Liver (tissue), 9 donors: ENCODE measurements around the gene PFDN4. TPM values are rescaled to one million over a fixed set of nuclear protein-coding genes. Genes with fewer than 3 reads are reported as not detected.

Experiments
- DNase-seq: peaks from one replicate; pipeline ENCODE4 v3.0.0-alpha.2; 2017; ENCODE audit warnings: low spot score
- H3K27ac ChIP-seq, 2 donors: one replicate each; pipeline ENCODE4 v1.7.0; 2013; ENCODE audit warnings: inconsistent platforms in 2 of 2, low read length in 2 of 2, control low read depth in 1 of 2, low read depth in 1 of 2, mild to moderate bottlenecking in 1 of 2
- H3K27me3 ChIP-seq, 4 donors: one replicate each; pipeline versions ENCODE4 v1.6.1 to v1.7.0; 2013; ENCODE audit warnings: low read length in 3 of 4, inconsistent platforms in 1 of 4, mild to moderate bottlenecking in 1 of 4, moderate library complexity in 1 of 4; ENCODE audit not compliant: control insufficient read depth in 4 of 4, insufficient read depth in 4 of 4
- H3K36me3 ChIP-seq, 4 donors: one replicate each; pipeline versions ENCODE4 v1.6.1 to v1.7.0; 2013; ENCODE audit warnings: low read length in 3 of 4, mild to moderate bottlenecking in 3 of 4, low read depth in 1 of 4, moderate library complexity in 1 of 4; ENCODE audit not compliant: control insufficient read depth in 4 of 4, insufficient read depth in 3 of 4
- H3K4me1 ChIP-seq, 4 donors: one replicate each; pipeline versions ENCODE4 v1.6.1 to v1.7.0; 2013; ENCODE audit warnings: low read length in 3 of 4, mild to moderate bottlenecking in 3 of 4, moderate library complexity in 1 of 4; ENCODE audit not compliant: control insufficient read depth in 4 of 4, insufficient read depth in 4 of 4
- H3K4me3 ChIP-seq, 3 donors: one replicate each; pipeline versions ENCODE4 v1.6.1 to v1.7.0; 2013; ENCODE audit warnings: low read length in 3 of 3, control low read depth in 1 of 3, low read depth in 1 of 3, mild to moderate bottlenecking in 1 of 3
- H3K9ac ChIP-seq, 2 donors: one replicate each; pipeline ENCODE4 v1.7.0; 2013; ENCODE audit warnings: low read length in 2 of 2, mild to moderate bottlenecking in 2 of 2, moderate library complexity in 2 of 2, control low read depth in 1 of 2, low read depth in 1 of 2
- H3K9me3 ChIP-seq, 4 donors: one replicate each; pipeline versions ENCODE4 v1.6.1 to v1.7.0; 2013; ENCODE audit warnings: low read length in 3 of 4; ENCODE audit not compliant: control insufficient read depth in 4 of 4
- ATF3 ChIP-seq: IDR thresholded peaks from 2 replicates; pipeline ENCODE4 v1.6.1; 2016; ENCODE audit warnings: antibody characterized with exemption
- EGR1 ChIP-seq, 2 donors: IDR thresholded peaks; 2 replicates each; pipeline ENCODE4 v1.6.1; 2016 to 2018; ENCODE audit warnings: antibody characterized with exemption in 2 of 2, low read depth in 2 of 2
- FOXA2 ChIP-seq: IDR thresholded peaks from 2 replicates; pipeline ENCODE4 v1.6.1; 2016; ENCODE audit warnings: antibody characterized with exemption
- HNF4G ChIP-seq: IDR thresholded peaks from 2 replicates; pipeline ENCODE4 v1.6.1; 2016; ENCODE audit warnings: antibody characterized with exemption
- RAD21 ChIP-seq, 2 donors: IDR thresholded peaks; 2 replicates each; pipeline ENCODE4 v1.6.1; 2016; ENCODE audit warnings: antibody characterized with exemption in 2 of 2, mild to moderate bottlenecking in 2 of 2
- REST ChIP-seq: IDR thresholded peaks from 2 replicates; pipeline ENCODE4 v1.6.1; 2016; ENCODE audit warnings: antibody characterized with exemption, mild to moderate bottlenecking
- RXRA ChIP-seq, 2 donors: IDR thresholded peaks; 2 replicates each; pipeline ENCODE4 v1.6.1; 2017 to 2018; ENCODE audit warnings: antibody characterized with exemption in 2 of 2, mild to moderate bottlenecking in 1 of 2
- TAF1 ChIP-seq: conservative IDR thresholded peaks from 2 replicates; pipeline ENCODE4 v1.6.1; 2016; ENCODE audit warnings: antibody characterized with exemption, mild to moderate bottlenecking
- WGBS: extraction: QIAGEN DNeasy Blood & Tissue Kit; methylation state at CpG from one replicate; pipeline ENCODE4 v1.1.7; 2013; 5-methylcytosine and 5-hydroxymethylcytosine counted together
- polyA plus RNA-seq, 2 donors: library from polyadenylated mRNA; stranded (reverse) in 1 of 2; unstranded in 1 of 2; fragments of 200-250 nt in 1 of 2; fragments of >200 nt in 1 of 2; fragmentation: Nextera tagmentation in 1 of 2; extraction: Ambion mirVana in 1 of 2; gene quantifications; one replicate each; pipeline versions ENCODE4 v1.2.1 to v1.2.3, GENCODE V29; 2013 to 2015
- total RNA-seq, 2 donors: library from RNA; depleted of rRNA; stranded (reverse); fragments of >200 nt; gene quantifications; one replicate each; pipeline ENCODE4 v1.2.3, GENCODE V29; 2014
- TF ChIP-seq, protein P1 (sequence below): fragments of 150-350 bp; IDR thresholded peaks from 2 replicates; pipeline ENCODE4 v1.5.1; 2017; ENCODE audit warnings: improper control_type of control experiment, low read depth, low read length; ENCODE audit not compliant: missing input control
- donor health status: healthy.
- donor health status: healthy.
- donor health status: healthy.
- donor health status: healthy.
- donor health status: healthy.

Gene PFDN4
- total and polyA plus RNA-seq, 4 donors, result 12.9 to 17.3 (median 13.5) TPM

DNA sequence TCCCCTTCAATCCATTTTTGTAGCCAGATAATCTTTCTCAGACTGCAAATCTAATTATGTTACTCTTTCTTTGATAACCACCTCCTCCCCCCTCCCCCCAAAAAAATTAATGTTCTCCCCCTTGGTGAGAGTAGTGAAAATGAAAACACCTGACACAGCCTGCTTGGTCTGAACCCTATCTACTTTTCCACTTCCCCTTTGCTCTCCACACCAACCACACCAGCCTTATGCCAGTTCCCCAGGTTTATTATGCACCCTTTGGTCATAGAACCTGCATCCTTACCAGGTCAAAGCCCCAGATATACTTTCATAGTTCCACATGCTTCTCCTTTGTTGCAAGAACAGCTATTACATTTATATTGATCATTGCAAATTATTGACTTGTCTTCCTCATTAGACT is 19.4 kb downstream of the PFDN4 start:
- no peak for DNase-seq
- no peak for TF ChIP-seq TAF1
- no peak for TF ChIP-seq FOXA2
- no peak for TF ChIP-seq RXRA (IDR thresholded peaks at IDR 0.05)
- TF ChIP-seq REST, result no peak
- TF ChIP-seq HNF4G, result no peak
- no peak for TF ChIP-seq RAD21 (IDR thresholded peaks at IDR 0.05)
- no peaks in the 10 kb centered on the region for H3K27me3 ChIP-seq
- H3K4me3 ChIP-seq, result no peak overlapping the region
- no peaks in the 10 kb centered on the region for H3K4me1 ChIP-seq
- H3K27ac ChIP-seq, result no peak overlapping the region
- peaks cover 0 to 1% (median 0%) of the 10 kb centered on the region in 4 donors for H3K36me3 ChIP-seq
- no peaks in the 10 kb centered on the region for H3K9me3 ChIP-seq
- no peak overlapping the region for H3K9ac ChIP-seq

GRCh38 chr20:54227751-54228150 is 19.9 kb downstream of the PFDN4 start:
- TF ChIP-seq EGR1 (IDR thresholded peaks at IDR 0.05; ENCODE audit: low read depth in 2 of 2), result no peak
- no peak for TF ChIP-seq RAD21 (IDR thresholded peaks at IDR 0.05)
- TF ChIP-seq, protein P1, sequence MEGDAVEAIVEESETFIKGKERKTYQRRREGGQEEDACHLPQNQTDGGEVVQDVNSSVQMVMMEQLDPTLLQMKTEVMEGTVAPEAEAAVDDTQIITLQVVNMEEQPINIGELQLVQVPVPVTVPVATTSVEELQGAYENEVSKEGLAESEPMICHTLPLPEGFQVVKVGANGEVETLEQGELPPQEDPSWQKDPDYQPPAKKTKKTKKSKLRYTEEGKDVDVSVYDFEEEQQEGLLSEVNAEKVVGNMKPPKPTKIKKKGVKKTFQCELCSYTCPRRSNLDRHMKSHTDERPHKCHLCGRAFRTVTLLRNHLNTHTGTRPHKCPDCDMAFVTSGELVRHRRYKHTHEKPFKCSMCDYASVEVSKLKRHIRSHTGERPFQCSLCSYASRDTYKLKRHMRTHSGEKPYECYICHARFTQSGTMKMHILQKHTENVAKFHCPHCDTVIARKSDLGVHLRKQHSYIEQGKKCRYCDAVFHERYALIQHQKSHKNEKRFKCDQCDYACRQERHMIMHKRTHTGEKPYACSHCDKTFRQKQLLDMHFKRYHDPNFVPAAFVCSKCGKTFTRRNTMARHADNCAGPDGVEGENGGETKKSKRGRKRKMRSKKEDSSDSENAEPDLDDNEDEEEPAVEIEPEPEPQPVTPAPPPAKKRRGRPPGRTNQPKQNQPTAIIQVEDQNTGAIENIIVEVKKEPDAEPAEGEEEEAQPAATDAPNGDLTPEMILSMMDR, result no peak
- no peak for TF ChIP-seq ATF3
- no peak for TF ChIP-seq RXRA (IDR thresholded peaks at IDR 0.05)
- TF ChIP-seq REST, result no peak

More at GRCh38 chr20:54227751-54228150, 19.9 kb downstream of the PFDN4 start:
- Histone ChIP-seq H3K27ac (no peak overlapping the region), H3K36me3 (peaks cover 0 to 1% (median 0%) of the 10 kb centered on the region in 4 donors), H3K4me3 (no peak overlapping the region), H3K4me1 (no peaks in the 10 kb centered on the region), H3K27me3 (no peaks in the 10 kb centered on the region), H3K9me3 (no peaks in the 10 kb centered on the region), H3K9ac (no peak overlapping the region)
- DNase-seq, result no peak
- 90% methylated on average over 5 of the region's 5 CpGs for WGBS
